Ishikawa (cell line): ENCODE measurements around the gene GDF11.
A peak's percentile ranks its signal among the peaks of the same experiment; 100 is the strongest.

Experiments
- CEBPB ChIP-seq: IDR thresholded peaks from 2 replicates; pipeline ENCODE4 v1.6.1; 2012
- CREB1 ChIP-seq: IDR thresholded peaks from 2 replicates; pipeline ENCODE4 v1.6.1; 2012; ENCODE audit warnings: low read depth
- EGR1 ChIP-seq: IDR thresholded peaks from 2 replicates; pipeline ENCODE4 v1.6.1; 2012
- EP300 ChIP-seq: IDR thresholded peaks from 2 replicates; pipeline ENCODE4 v1.6.1; 2012; ENCODE audit warnings: borderline replicate concordance
- FOXM1 ChIP-seq: IDR thresholded peaks from 2 replicates; pipeline ENCODE4 v1.6.1; 2012; ENCODE audit warnings: low read depth, borderline replicate concordance
- NFIC ChIP-seq: IDR thresholded peaks from 2 replicates; pipeline ENCODE4 v1.6.1; 2012
- RAD21 ChIP-seq: IDR thresholded peaks from 2 replicates; pipeline ENCODE4 v1.6.1; 2012; ENCODE audit warnings: low read depth
- TAF1 ChIP-seq: IDR thresholded peaks from 2 replicates; pipeline ENCODE4 v1.6.1; 2012; ENCODE audit warnings: low read depth, mild to moderate bottlenecking
- TCF12 ChIP-seq: IDR thresholded peaks from 2 replicates; pipeline ENCODE4 v1.6.1; 2012; ENCODE audit warnings: low read depth
- TEAD4 ChIP-seq: IDR thresholded peaks from 2 replicates; pipeline ENCODE4 v1.6.1; 2012
- YY1 ChIP-seq: IDR thresholded peaks from 2 replicates; pipeline ENCODE4 v1.6.1; 2012; ENCODE audit warnings: low read depth
- ZBTB7A ChIP-seq: IDR thresholded peaks from 2 replicates; pipeline ENCODE4 v1.6.1; 2012; ENCODE audit warnings: low read depth
- TF ChIP-seq, protein P1 (sequence below): IDR thresholded peaks from 2 replicates; pipeline ENCODE4 v1.6.1; 2012
- TF ChIP-seq, protein P2 (sequence below): IDR thresholded peaks from 2 replicates; pipeline ENCODE4 v1.6.1; 2012
- TF ChIP-seq, protein P3 (sequence below): IDR thresholded peaks from 2 replicates; pipeline ENCODE4 v1.6.1; 2012; ENCODE audit warnings: low read depth, mild to moderate bottlenecking

The GDF11 gene

DNA sequence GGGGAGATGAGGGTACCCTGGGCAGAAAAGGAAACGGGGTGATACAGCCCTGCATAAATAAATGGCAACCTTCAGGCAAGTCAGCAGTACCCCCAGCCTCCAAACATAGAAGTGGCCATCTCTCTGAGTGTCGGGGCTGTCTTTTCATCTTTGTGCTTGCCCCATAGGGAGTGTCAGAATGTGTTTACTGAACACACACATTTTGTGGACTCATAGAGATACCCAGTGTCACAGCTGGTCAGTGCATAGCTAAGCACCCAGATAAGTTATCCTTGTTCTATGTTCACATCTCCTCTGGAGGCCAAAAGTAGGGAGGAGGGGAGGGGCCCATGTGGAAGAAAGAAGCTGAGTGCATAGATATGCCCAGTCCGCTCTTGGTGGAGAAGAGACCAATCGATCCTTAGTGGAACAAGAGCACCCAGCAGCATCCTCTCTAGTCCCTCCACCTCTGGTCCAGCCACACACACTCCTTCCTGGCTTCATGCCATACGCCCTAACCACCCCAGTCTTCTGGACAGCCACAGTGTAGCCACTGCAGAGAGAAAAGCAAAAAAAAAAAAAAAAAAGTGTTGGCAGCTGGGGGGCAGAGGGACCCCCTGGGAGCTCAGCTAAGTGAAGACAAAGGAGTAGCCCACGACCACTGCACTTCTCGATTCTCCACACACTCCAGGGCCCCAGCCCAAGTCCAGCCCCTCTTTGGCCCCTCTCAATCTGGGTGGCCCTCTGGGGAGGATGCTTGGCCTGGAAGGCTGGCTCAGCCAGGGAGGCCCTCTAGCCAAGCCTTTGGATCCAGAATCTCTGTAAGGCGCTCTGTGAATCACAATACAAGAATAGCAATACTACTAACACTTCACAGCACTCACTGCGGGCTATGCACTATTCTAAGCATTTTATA lies 37.9 kb upstream of the GDF11 start:
- TF ChIP-seq CREB1: no peak
- no peak for TF ChIP-seq ZBTB7A
- no peak for TF ChIP-seq EGR1

DNA sequence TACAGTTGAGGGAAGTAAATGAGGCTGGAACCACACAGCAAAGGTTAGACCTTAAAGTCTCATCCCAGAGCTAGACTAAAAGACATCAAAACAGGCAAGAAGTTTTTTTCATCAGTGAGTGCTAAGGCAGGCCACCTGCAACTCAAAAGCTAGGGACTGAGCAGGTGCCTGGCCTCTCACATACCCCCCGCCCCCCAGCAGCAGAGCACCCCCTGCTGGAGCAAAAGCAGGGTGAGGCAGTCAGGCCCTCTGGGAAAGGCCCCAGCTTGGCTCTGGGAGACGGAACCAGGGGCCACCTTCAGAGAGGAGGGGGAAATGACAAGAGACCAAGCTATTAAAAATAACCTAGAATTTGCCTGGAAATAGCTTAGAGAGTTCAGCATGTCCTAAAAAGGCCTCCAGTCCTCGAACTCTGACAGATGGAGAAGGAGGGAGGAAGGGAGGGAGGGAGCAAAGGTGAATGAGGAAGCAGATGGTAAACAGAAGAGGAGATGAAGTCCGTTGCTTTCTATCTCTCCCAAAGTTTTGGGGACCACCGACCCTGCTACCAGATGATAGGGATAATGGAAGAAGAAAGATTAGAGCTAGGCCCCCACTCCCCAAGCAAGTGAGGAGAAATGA lies 37.0 kb upstream of the GDF11 start:
- no peak for TF ChIP-seq CREB1
- TF ChIP-seq, protein P1, sequence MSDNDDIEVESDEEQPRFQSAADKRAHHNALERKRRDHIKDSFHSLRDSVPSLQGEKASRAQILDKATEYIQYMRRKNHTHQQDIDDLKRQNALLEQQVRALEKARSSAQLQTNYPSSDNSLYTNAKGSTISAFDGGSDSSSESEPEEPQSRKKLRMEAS: no peak
- TF ChIP-seq EGR1: no peak
- no peak for TF ChIP-seq TEAD4
- TF ChIP-seq FOXM1: no peak
- TF ChIP-seq ZBTB7A: no peak
- TF ChIP-seq RAD21: peak; percentile 32; the same call in 1 of the 2 replicates

DNA sequence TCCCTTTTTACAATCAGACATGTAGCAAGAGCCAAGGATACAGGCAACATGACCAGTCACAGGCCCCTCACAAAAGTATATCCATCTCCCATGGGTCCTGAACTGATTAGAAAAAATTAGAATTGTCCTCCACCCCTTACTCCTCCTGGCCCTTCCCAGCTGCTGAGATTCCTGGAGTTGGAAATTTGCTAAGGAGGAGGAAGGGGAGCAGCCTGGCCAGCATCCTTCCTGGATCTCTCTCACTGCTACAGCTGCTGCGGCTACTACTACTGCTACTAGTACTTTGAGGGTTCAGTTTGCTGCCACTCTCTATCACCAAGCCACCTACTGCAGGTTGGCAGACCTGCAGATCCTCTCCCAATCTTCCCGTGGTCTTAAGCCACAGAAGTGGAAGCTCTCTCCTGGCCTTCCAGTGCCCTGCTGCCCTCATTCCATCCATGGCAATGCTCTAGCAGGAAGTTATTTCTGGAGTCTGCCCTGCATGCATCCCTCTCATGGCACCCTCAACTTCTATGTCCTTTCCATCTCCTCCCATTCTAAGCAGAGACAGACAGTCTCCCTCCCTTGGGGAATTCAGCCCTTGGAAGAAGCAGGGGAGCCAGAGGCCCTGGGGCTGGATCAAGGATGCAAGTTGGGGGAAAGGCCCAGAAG lies 36.2 kb upstream of the GDF11 start:
- TF ChIP-seq, protein P1: no peak
- TF ChIP-seq FOXM1 (no peak), TAF1 (no peak), NFIC (no peak), RAD21 (no peak), CEBPB (no peak), TCF12 (no peak), CREB1 (no peak), EGR1 (no peak), EP300 (no peak), YY1 (no peak)
- TF ChIP-seq, protein P2, sequence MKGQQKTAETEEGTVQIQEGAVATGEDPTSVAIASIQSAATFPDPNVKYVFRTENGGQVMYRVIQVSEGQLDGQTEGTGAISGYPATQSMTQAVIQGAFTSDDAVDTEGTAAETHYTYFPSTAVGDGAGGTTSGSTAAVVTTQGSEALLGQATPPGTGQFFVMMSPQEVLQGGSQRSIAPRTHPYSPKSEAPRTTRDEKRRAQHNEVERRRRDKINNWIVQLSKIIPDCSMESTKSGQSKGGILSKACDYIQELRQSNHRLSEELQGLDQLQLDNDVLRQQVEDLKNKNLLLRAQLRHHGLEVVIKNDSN: no peak
- TF ChIP-seq, protein P3, sequence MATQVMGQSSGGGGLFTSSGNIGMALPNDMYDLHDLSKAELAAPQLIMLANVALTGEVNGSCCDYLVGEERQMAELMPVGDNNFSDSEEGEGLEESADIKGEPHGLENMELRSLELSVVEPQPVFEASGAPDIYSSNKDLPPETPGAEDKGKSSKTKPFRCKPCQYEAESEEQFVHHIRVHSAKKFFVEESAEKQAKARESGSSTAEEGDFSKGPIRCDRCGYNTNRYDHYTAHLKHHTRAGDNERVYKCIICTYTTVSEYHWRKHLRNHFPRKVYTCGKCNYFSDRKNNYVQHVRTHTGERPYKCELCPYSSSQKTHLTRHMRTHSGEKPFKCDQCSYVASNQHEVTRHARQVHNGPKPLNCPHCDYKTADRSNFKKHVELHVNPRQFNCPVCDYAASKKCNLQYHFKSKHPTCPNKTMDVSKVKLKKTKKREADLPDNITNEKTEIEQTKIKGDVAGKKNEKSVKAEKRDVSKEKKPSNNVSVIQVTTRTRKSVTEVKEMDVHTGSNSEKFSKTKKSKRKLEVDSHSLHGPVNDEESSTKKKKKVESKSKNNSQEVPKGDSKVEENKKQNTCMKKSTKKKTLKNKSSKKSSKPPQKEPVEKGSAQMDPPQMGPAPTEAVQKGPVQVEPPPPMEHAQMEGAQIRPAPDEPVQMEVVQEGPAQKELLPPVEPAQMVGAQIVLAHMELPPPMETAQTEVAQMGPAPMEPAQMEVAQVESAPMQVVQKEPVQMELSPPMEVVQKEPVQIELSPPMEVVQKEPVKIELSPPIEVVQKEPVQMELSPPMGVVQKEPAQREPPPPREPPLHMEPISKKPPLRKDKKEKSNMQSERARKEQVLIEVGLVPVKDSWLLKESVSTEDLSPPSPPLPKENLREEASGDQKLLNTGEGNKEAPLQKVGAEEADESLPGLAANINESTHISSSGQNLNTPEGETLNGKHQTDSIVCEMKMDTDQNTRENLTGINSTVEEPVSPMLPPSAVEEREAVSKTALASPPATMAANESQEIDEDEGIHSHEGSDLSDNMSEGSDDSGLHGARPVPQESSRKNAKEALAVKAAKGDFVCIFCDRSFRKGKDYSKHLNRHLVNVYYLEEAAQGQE: no peak

DNA sequence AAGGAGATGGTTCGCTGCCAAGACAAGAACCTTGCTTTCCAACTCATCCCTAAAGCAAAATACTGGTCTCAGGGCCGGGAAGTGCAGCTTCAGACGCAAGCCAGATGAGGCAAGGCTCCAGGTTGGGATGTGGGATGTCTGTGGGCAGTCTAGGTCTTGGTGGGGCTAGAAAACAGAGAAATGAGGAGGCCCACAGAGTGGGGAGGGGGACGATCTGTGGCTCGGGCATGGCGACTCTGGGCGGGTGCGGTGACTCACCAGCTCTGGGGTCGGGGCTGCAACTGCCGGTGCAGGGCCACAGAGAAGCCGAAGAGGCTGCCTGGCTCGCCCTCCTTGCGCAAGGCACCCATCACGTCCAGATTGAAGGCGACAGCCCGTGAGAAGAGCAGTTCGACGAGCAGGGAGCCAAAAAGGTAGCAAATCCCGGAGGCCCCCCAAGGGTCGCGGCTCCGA lies 35.7 kb upstream of the GDF11 start:
- no peak for TF ChIP-seq TCF12
- TF ChIP-seq CREB1: no peak
- TF ChIP-seq CEBPB: peak; percentile 70; the same call in 1 of the 2 replicates

DNA sequence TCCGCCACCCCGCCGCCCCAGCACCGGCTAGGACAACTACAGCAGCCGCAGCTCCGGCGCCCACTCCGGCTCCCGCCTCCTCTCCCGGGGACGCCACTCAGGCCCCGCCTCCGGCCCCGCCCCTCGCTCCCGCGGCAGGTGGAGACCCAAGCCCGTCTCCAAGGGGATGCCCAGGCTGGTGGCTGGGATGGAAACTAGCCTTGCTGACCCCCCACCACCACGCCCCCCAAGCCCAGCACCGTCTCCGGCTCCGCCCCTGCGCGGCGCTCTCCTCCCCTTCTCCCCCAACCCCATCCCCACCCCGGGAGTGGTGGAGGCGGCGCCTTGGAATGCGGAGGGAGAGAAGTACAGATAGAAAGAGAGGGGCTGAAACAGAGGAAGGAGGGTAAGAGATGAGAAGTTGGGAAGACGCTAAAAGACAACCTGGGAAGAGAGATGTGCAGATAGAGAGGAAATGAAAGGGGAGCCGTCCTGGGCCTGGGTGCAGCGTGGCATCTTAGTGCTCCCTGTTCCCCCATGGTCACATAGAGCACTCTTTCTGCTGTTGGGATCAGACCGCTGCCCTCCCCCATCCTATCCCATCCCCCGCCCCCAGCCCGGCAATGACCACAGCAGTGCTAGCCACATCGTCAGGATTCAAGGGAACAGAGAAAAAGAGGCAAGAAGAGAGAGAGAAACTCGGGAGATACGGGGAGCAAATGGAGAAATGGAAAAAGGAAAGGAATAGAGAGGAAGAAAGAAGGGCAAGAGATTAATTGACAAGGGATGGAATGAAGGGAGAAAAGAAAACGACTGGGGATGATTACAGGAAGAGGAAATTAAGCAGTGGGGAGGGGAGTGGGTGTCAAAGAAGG lies 34.9 kb upstream of the GDF11 start, which contains the start of gene ITGA7:
TSS of gene ITGA7 (minus strand) at position 64 of the 854 bp plus-strand sequence. CDS start 222 bp downstream, outside the sequence.
- no peak for TF ChIP-seq TEAD4
- TF ChIP-seq EP300: no peak
- no peak for TF ChIP-seq TAF1
- TF ChIP-seq EGR1: no peak
- TF ChIP-seq CEBPB: no peak
- TF ChIP-seq TCF12: no peak
- TF ChIP-seq, protein P1: no peak
- TF ChIP-seq FOXM1: no peak

DNA sequence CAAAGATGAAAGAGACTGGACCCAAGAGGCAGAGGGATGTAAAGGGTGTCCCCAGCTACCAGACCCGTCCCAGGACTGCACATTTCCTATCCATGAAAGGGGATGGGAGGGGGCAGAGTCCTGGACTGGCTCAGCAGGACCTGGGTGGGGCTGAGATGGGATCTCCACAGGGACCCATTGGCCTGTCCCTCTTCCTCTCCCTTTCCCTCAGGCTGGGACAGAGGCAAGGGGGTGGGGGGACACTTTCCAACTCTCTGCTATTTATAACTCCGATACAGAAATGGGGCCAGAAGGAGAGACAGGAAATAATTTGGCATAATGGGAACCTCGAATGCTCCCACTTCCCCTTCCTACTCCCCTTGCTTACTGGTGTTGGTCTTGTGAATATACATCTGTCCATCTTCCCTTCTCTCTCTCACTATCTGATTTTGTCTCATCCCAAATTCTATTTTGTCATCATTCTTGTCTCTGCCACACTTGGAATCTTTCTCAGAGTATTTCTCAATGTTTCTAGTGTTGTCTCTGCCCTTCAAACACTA lies 34.2 kb upstream of the GDF11 start:
- TF ChIP-seq CEBPB (no peak), ZBTB7A (no peak), RAD21 (no peak), FOXM1 (no peak), CREB1 (no peak), YY1 (no peak), EP300 (no peak), NFIC (no peak), TAF1 (no peak), EGR1 (no peak), TCF12 (no peak), TEAD4 (no peak)
- TF ChIP-seq, protein P2: no peak
- TF ChIP-seq, protein P1: no peak
- TF ChIP-seq, protein P3: no peak
